Spinal cord (tissue), 10 donors: Measurements from ENCODE around the gene DAGLB. TPM values are rescaled to one million over a fixed set of nuclear protein-coding genes. Genes with fewer than 3 reads are reported as not detected.
"Not testable (repeated sequence)": the region's sequence is repeated elsewhere in the genome, so short reads cannot be mapped to it uniquely, and the experiment has no call there.

Experiments
- DNase-seq, 6 donors: peaks; one replicate each; pipeline versions ENCODE4 v3.0.0 to v3.0.0-alpha.2; 2013 to 2015; ENCODE audit warnings: low spot score in 6 of 6, low read depth in 4 of 6
- H3K27ac ChIP-seq: one replicate; pipeline ENCODE4 v1.5.1; 2013; ENCODE audit warnings: low read depth, low read length, control low read depth
- H3K27me3 ChIP-seq: one replicate; pipeline ENCODE4 v1.6.1; 2013; ENCODE audit warnings: low read length; ENCODE audit not compliant: control insufficient read depth, insufficient read depth
- H3K36me3 ChIP-seq: one replicate; pipeline ENCODE4 v1.6.1; 2013; ENCODE audit warnings: low read length; ENCODE audit not compliant: control insufficient read depth, insufficient read depth
- H3K4me1 ChIP-seq: one replicate; pipeline ENCODE4 v1.6.1; 2013; ENCODE audit warnings: low read length; ENCODE audit not compliant: control insufficient read depth, insufficient read depth
- H3K4me3 ChIP-seq: one replicate; pipeline ENCODE4 v1.5.1; 2013; ENCODE audit warnings: low read depth, low read length, control low read depth
- H3K9me3 ChIP-seq: one replicate; pipeline ENCODE4 v1.6.1; 2013; ENCODE audit warnings: low read length; ENCODE audit not compliant: control insufficient read depth, insufficient read depth
- WGBS: methylation state at CpG from one replicate; pipeline ENCODE4 v1.1.5; 2013; ENCODE audit warnings: missing lambda C conversion rate; ENCODE audit not compliant: insufficient coverage; 5-methylcytosine and 5-hydroxymethylcytosine counted together
- polyA plus RNA-seq, 2 donors: library from polyadenylated mRNA; unstranded; fragments of 120-200 nt; gene quantifications; one replicate each; pipeline ENCODE4 v1.2.1, GENCODE V29; 2013; ENCODE audit not compliant: insufficient read length in 2 of 2
- total RNA-seq, 2 donors: library from RNA; depleted of rRNA in 1 of 2; stranded (reverse); fragments of 120-200 nt in 1 of 2; fragments of >200 nt in 1 of 2; gene quantifications; one replicate each; pipeline versions ENCODE4 v1.2.3 to v1.2.4, GENCODE V29; 2013 to 2014
- donor health status: healthy.

Gene DAGLB
- total and polyA plus RNA-seq, 4 donors, result 16.4 to 21.9 (median 17.3) TPM

DNA sequence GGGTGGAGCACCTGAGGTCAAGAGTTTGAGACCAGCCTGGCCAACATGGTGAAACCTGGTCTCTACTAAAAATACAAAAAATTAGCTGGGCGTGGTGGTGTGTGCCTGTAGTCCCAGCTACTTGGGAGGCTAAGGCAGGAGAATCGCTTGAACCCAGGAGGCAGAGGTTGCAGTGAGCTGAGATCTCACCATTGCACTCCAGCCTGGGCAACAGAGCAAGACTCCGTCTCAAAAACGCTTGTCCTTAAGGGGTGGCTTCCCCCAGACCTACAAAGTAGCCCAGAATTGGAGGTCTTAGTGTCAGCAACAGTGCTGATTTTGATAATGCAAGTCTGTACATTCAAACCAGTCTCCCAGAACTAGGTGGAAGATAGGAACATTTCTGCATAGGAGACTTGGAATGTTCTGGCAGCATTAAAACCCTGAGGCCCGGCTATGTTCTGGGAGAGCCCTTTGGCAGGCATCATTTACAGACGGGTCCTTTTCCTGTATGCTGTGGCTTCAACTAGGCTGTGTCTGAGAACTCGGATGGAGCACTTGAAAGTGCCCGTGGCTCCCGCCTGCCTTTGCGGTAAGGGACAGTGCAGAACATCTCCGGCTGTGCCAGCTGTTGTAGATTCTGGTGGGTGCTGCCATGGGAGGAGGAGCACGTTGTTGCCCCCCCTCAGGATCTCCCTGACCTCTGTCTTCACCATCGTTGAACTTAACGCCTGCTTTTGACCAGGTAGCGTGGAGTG lies 49.8 kb downstream of the DAGLB start:
- H3K4me3 ChIP-seq, H3K27ac ChIP-seq, H3K9me3 ChIP-seq, DNase-seq, H3K27me3 ChIP-seq: not testable (repeated sequence)
- Histone ChIP-seq H3K36me3 (peaks cover 47% of the 10 kb centered on the region), H3K4me1 (peaks cover 15% of the 10 kb centered on the region)
- WGBS, result 65% methylated on average over 10 of the region's 15 CpGs

DNA sequence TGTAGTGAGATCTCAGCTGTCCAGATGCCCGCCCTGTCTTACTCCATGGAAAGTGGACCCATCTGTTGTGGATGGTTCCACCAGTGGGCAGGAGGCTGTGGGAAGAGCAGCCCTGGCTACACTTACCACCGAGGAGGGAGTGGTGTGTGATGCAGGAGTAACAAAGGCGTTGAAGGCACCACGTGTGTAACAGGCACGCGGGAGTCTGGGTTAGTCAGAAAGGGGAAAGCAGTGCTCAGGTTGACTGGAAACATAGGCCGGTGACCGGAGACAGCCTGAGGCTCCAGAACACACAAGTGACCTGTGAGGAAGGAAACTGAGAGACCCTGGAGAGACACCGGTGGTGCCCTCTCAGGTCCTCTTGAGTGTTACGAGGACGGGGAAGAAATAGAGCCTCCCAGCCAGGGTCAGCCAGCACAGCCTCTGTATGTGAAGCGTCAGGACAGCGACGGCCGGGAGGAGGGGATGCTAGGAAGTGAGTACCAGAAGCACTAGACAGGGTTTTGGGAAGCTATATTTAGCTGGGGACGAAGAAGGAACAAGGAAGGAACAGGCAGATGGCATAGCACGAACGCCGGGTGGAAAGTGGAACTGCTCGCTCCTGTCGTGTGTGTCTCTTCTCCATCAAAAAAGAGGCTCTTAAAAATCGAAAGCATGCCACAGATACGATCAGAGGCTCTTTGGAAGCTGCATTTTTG lies 51.7 kb downstream of the DAGLB start:
- Histone ChIP-seq H3K9me3 (no peaks in the 10 kb centered on the region), H3K4me3 (no peak overlapping the region), H3K27ac (peak overlapping the region; percentile 43), H3K4me1 (peaks cover 17% of the 10 kb centered on the region), H3K36me3 (peaks cover 40% of the 10 kb centered on the region), H3K27me3 (no peaks in the 10 kb centered on the region)
- 86% methylated on average over 21 of the region's 23 CpGs for WGBS
- peak in 1 of 6 donors; percentile 52 for DNase-seq

DNA sequence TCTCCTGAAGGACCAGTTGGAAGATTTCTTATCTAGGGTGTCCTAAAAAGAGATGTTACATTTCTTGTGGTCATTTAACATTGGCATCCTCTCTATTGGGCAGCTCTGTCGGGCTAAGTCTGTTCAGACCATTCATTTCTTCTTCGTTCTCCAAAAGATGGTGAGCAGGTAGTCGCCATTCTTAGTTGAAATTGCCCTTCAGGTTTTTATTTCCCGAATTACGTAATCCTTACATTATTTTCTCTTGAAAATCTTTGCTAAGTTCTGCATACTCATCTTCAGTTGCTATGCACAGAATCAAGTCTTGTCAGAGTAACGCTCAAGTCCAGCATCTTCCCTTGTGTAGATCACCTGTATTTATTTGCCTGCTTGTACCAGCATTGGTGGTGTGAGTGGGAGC lies 53.6 kb downstream of the DAGLB start:
- no peak for DNase-seq
- 93% methylated on average over 4 of the region's 6 CpGs for WGBS
- Histone ChIP-seq H3K4me1 (peaks cover 12% of the 10 kb centered on the region), H3K27me3 (no peaks in the 10 kb centered on the region), H3K4me3 (no peak overlapping the region), H3K36me3 (peaks cover 39% of the 10 kb centered on the region), H3K27ac (no peak overlapping the region), H3K9me3 (no peaks in the 10 kb centered on the region)

DNA sequence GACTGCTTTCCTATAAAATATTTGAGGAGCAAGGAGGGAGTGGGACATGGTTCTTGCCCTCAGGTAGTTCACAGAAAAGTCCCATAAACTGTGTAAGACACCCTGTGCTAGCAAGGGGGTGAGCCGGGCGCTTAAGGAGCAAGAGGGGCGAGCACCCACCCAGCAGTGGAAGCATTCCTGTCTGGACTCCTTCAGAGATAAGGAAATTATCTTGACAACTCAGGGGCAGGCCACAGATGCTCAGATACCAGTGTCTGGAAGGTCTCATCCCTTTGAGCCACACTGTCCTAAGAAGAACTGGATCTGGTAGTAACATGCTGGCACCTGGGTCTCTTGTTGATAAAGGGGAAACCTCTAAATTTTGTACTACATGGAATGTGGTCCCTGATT lies 54.1 kb downstream of the DAGLB start:
- Histone ChIP-seq H3K36me3 (peaks cover 39% of the 10 kb centered on the region), H3K9me3 (no peaks in the 10 kb centered on the region), H3K4me3 (no peak overlapping the region), H3K4me1 (peaks cover 8% of the 10 kb centered on the region), H3K27me3 (no peaks in the 10 kb centered on the region), H3K27ac (no peak overlapping the region)
- WGBS, result 70% methylated on average over 3 of the region's 3 CpGs
- DNase-seq, result no peak

DNA sequence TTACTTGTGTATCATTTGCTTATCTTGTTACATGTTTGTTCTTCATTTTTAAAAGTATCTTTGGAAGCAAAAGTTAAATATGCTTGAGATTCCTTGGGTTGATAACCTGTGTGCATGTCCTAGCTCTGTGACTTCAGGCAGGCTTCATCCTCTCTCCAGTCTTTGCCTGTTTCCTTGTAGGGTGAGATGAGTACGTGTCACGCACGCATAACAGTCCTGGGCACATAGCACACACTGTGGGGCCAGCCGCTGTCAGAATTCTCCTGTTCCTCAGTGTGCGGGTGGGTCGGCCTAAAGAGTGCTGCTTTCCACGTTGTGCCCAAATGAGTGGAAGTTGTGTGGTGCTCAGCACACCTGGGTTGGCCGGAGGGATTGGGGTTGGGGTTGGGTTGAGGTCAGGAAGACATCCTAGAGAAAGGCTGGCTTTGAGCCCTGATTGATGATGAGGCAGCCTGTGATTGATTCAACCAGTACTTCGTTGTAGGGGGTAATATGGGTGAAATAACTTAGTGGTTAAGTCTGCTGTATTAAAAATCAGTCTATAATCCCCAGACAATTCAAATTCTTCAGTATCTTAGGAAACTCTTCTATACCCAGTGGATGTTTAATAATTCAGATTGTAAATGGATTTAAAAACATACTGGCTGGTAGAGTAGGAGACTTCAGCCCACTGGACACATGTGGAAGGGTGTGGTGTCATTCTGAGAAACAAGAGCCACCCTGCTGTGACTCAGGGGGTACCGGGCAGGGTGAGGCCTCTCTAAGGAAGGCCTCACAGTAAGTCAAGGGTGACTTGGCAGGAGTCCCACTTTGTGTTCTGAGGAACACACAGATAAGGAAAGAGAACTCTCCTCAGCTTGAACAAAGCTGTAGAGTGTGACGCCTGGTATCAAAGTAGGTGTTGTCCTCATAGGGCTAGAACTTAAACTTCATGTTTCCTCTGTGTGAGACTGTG lies 54.8 kb downstream of the DAGLB start:
- H3K27ac ChIP-seq, result no peak overlapping the region
- 88% methylated on average over 10 of the region's 11 CpGs for WGBS
- no peak overlapping the region for H3K4me3 ChIP-seq
- H3K36me3 ChIP-seq, result peaks cover 41% of the 10 kb centered on the region
- H3K27me3 ChIP-seq, result no peaks in the 10 kb centered on the region
- H3K9me3 ChIP-seq, result no peaks in the 10 kb centered on the region
- peaks cover 5% of the 10 kb centered on the region for H3K4me1 ChIP-seq
- DNase-seq, result peak in 1 of 6 donors; percentile 41

DNA sequence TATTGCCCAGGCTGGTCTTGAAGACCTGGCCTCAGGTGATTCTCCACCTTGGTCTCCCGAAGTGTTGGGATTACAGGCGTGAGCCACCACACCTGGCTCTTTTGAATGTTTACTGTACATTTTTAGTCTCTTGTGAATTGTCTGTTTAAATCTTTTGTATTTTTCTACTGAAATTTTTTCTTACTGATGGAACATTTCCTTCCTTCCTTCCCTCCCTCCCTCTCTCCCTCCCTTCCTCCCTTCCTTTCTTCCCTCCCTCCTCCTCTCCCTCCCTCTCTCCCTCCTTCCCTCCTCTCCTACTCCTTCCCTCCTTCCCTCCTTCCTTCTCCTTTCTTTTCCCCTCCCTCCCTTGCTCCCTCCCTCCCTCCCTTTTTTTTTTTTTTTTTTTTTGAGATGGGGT lies 58.0 kb downstream of the DAGLB start:
- no peak overlapping the region for H3K27ac ChIP-seq

DNA sequence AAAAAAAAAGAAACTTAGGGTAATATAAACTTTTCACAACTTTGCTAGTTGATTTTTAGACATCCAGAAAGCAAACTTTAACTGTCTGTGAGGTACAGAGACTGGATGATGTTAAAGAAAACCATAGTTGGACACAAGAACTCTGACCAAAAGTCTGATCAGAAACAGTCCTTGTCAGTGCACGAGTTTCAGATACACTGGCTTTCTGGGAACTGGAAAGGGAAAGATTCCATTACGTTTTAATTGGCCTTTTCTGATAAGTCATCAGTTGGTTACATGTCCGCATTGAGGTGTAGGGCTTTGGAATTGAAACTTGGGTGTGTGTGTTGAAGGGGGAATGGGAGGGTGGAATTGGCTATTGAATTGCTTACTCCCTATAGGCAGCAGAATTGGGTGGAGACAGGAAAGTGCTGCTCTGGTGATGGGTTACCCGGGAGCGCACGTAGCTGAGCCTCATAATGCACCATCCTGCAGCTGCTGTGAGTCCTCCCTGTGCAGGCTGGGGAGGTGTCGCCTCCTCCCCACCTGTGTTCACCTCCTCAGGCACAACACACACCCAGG lies 59.9 kb downstream of the DAGLB start:
- no peak overlapping the region for H3K4me3 ChIP-seq
- H3K27me3 ChIP-seq, result no peaks in the 10 kb centered on the region
- H3K4me1 ChIP-seq, result peaks cover 13% of the 10 kb centered on the region
- no peaks in the 10 kb centered on the region for H3K9me3 ChIP-seq
- no peak for DNase-seq
- no peak overlapping the region for H3K27ac ChIP-seq
- peaks cover 34% of the 10 kb centered on the region for H3K36me3 ChIP-seq
- 95% methylated on average over 6 of the region's 7 CpGs for WGBS

More for the DNA sequence above, 58.0 kb downstream of the DAGLB start:
- WGBS, result no CpG with 5 or more reads among the region's 2 CpGs
- Histone ChIP-seq H3K4me3 (no peak overlapping the region), H3K9me3 (no peaks in the 10 kb centered on the region), H3K27me3 (no peaks in the 10 kb centered on the region), H3K4me1 (peaks cover 7% of the 10 kb centered on the region), H3K36me3 (peaks cover 44% of the 10 kb centered on the region)
- DNase-seq, result no peak

DNA sequence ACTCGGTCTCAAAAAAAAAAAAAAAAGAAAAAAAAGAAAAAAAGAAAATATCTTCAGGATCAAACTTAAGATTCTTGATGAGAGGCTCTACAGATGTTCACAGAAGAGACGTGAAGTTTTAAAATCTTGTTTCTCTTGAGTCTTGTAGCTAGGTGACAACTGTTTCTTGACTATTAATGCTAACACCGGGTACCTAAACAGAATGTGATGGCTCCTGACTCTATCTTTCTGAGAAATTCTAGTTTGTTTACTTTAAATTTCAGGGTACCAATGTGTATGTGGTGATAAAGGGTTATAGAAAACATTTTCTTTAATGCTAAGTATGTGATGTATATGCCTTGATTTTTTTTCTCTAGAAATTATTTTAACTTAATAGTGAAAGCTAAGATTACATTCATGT lies 61.0 kb downstream of the DAGLB start:
- no peak overlapping the region for H3K4me3 ChIP-seq
- H3K27ac ChIP-seq, result no peak overlapping the region
- H3K9me3 ChIP-seq, result no peaks in the 10 kb centered on the region
- DNase-seq, result no peak
- H3K4me1 ChIP-seq, result peaks cover 13% of the 10 kb centered on the region
- H3K27me3 ChIP-seq, result no peaks in the 10 kb centered on the region
- 80% methylated on average over 1 of the region's 3 CpGs for WGBS
- peaks cover 35% of the 10 kb centered on the region for H3K36me3 ChIP-seq

DNA sequence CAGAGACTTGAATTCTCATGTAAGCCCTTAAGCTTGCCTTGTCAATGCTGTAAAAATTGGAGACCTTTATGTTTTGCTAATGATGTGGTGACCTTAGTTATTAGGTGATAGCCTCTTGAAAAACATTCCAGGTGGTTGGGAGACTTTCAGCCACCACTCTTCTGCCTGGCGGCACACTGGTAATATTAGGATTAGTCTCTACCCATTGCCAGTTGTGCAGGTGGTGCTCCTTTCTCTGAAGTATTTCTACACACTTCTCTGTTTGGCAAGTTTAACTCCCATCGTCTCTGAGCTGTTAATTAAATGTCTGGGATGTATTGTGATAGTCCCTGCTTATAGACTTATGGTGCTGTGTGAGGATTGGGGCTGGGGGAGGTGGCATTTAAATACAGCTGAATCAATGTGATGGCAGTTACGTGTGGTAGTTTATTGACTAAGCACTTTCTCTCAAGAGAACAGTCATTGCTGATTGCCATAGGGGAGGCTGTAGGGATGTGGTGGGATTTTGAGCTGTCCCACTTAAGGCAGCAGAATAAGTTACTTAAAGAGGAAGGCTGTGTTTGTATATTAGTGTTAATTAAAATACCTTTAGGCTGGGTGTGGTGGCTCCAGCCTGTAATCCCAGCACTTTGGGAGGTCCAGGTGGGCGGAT lies 61.7 kb downstream of the DAGLB start:
- Histone ChIP-seq H3K4me3 (no peak overlapping the region), H3K4me1 (peaks cover 11% of the 10 kb centered on the region)
- WGBS, result 67% methylated on average over 1 of the region's 4 CpGs

More for the DNA sequence above, 61.7 kb downstream of the DAGLB start:
- H3K9me3 ChIP-seq, result no peaks in the 10 kb centered on the region
- peak overlapping the region; percentile 69 for H3K27ac ChIP-seq
- no peak for DNase-seq
- H3K27me3 ChIP-seq, result no peaks in the 10 kb centered on the region
- peaks cover 32% of the 10 kb centered on the region for H3K36me3 ChIP-seq
